ENCODE results near the gene GABBR2.

- TF ChIP-seq CTCF (conservative IDR thresholded peaks at IDR 0.05; ENCODE audit: low read depth in 2 of 2) (no peak), POLR2AphosphoS5 (IDR thresholded peaks at IDR 0.05; ENCODE audit: low read depth) (no peak), ETS1 (IDR thresholded peaks at IDR 0.05) (no peak), EZH2 (IDR thresholded peaks at IDR 0.05; ENCODE audit: low read depth, unreplicated experiment) (no peak)
Measured at GRCh38 chr9:98375138-98375726, 333.5 kb downstream of the GABBR2 start.

Data from GM23338 (cell line).